H1 (cell line): ENCODE results near the gene PCDHGB1. TPM values are rescaled to one million over a fixed set of nuclear protein-coding genes. Genes with fewer than 3 reads are reported as not detected.
A peak's percentile ranks its signal among the peaks of the same experiment; 100 is the strongest.

Experiments used
- CTCF ChIA-PET: fragments of 300-600 bp; sonication (Branson Sonifier 250); formaldehyde crosslinking; loops from one replicate; lab custom pipeline; 2021; ENCODE audit not compliant: partially characterized antibody; lab: Charles Lee
- POLR2A ChIA-PET: fragments of 300-600 bp; sonication (Branson Sonifier 250); formaldehyde crosslinking; loops from one replicate; lab custom pipeline; 2021; ENCODE audit warnings: inconsistent platforms; ENCODE audit not compliant: partially characterized antibody; lab: Charles Lee
- DNase-seq, 2 experiments: peaks; one replicate each; pipeline versions ENCODE4 v3.0.0 to v3.0.0-alpha.2; 2010 to 2022; ENCODE audit warnings: low spot score in 2 of 2, low read depth in 1 of 2, mixed read lengths in 1 of 2
- FAIRE-seq: peaks from 2 replicates; lab custom pipeline; 2011; peaks lifted over from hg19 to GRCh38; lab: Jason Lieb, UNC
- H2AFZ ChIP-seq: 2 replicates; pipeline ENCODE4 v1.8.1; 2012; ENCODE audit warnings: low read length, inconsistent platforms
- H2AK5ac ChIP-seq: 2 replicates; pipeline ENCODE4 v1.6.1; 2013; ENCODE audit warnings: low read depth, low read length
- H2BK120ac ChIP-seq: replicated peaks from 2 replicates; pipeline ENCODE3; 2013; ENCODE audit warnings: low read depth, low read length, inconsistent platforms
- H2BK12ac ChIP-seq: 2 replicates; pipeline ENCODE4 v1.6.1; 2013; ENCODE audit warnings: low read depth, low read length
- H2BK15ac ChIP-seq: 2 replicates; pipeline ENCODE4 v1.6.1; 2013; ENCODE audit warnings: low read length
- H2BK20ac ChIP-seq: 2 replicates; pipeline ENCODE4 v1.6.1; 2013; ENCODE audit warnings: low read length
- H2BK5ac ChIP-seq: 2 replicates; pipeline ENCODE4 v1.6.1; 2013; ENCODE audit warnings: low read depth, low read length
- H3K14ac ChIP-seq: 2 replicates; pipeline ENCODE4 v1.6.1; 2013; ENCODE audit warnings: inconsistent platforms; ENCODE audit not compliant: insufficient read length
- H3K18ac ChIP-seq: 2 replicates; pipeline ENCODE4 v1.6.1; 2013; ENCODE audit warnings: low read length; ENCODE audit errors: extremely low read depth
- H3K23ac ChIP-seq: 2 replicates; pipeline ENCODE4 v1.6.1; 2013; ENCODE audit warnings: inconsistent platforms; ENCODE audit not compliant: insufficient read length
- H3K23me2 ChIP-seq: 2 replicates; pipeline ENCODE4 v1.6.1; 2013; ENCODE audit warnings: low read depth, low read length
- H3K27ac ChIP-seq: 2 replicates; pipeline ENCODE4 v1.6.1; 2011; ENCODE audit warnings: low read depth, low read length, inconsistent platforms
- H3K27me3 ChIP-seq, 4 experiments: replicated peaks in 1 of 4; 1 replicate in 1 of 4; 2 replicates in 3 of 4; pipeline versions ENCODE4 v1.6.1 to v1.8.1; 2011 to 2013; ENCODE audit warnings: low read length in 3 of 4, mild to moderate bottlenecking in 3 of 4, inconsistent platforms in 2 of 4, mixed read lengths in 2 of 4, moderate library complexity in 1 of 4; ENCODE audit not compliant: control insufficient read depth in 3 of 4, insufficient read depth in 3 of 4; ENCODE audit errors: extremely low read depth in 1 of 4
- H3K36me3 ChIP-seq, 4 experiments: 2 replicates each; pipeline versions ENCODE4 v1.6.1 to v1.8.1; 2011 to 2013; ENCODE audit warnings: mild to moderate bottlenecking in 4 of 4, low read length in 3 of 4, moderate library complexity in 2 of 4, control low read depth in 1 of 4, inconsistent platforms in 1 of 4; ENCODE audit not compliant: insufficient read depth in 4 of 4, control insufficient read depth in 2 of 4
- H3K4ac ChIP-seq: replicated peaks from 2 replicates; pipeline ENCODE3; 2013; ENCODE audit warnings: low read length, low read depth, mixed read lengths, inconsistent platforms; ENCODE audit not compliant: insufficient read length
- H3K4me1 ChIP-seq, 4 experiments: replicated peaks in 1 of 4; 1 replicate in 1 of 4; 2 replicates in 3 of 4; pipeline versions ENCODE4 v1.6.1 to v1.8.1; 2011 to 2013; ENCODE audit warnings: low read length in 3 of 4, inconsistent platforms in 2 of 4, mixed read lengths in 1 of 4; ENCODE audit not compliant: insufficient read depth in 4 of 4, control insufficient read depth in 3 of 4
- H3K4me2 ChIP-seq, 2 experiments: 2 replicates each; pipeline versions ENCODE4 v1.6.1 to v1.8.1; 2011 to 2013; ENCODE audit warnings: low read depth in 2 of 2, low read length in 2 of 2, control low read depth in 1 of 2, inconsistent platforms in 1 of 2, mild to moderate bottlenecking in 1 of 2; ENCODE audit not compliant: insufficient read depth in 1 of 2
- H3K4me3 ChIP-seq, 4 experiments: fragments of 200-600, 300-600 bp in 1 of 4; sonication (generic), shearing (Covaris generic), sonication (Bioruptor Twin) in 1 of 4; 2 replicates each; pipeline versions ENCODE4 v1.5.1 to v1.8.1; 2011 to 2016; ENCODE audit warnings: low read length in 4 of 4, low read depth in 3 of 4, control low read depth in 2 of 4, inconsistent platforms in 2 of 4, mild to moderate bottlenecking in 2 of 4, mixed read lengths in 1 of 4, moderate library complexity in 1 of 4; ENCODE audit not compliant: insufficient read depth in 2 of 4; ENCODE audit errors: extremely low read depth in 1 of 4
- H3K56ac ChIP-seq: replicated peaks from 2 replicates; pipeline ENCODE3; 2013; ENCODE audit warnings: low read depth, mild to moderate bottlenecking, mixed read lengths, low read length, inconsistent platforms; ENCODE audit not compliant: insufficient read length
- H3K79me1 ChIP-seq: 2 replicates; pipeline ENCODE4 v1.6.1; 2013; ENCODE audit warnings: low read depth, low read length, control low read depth
- H3K79me2 ChIP-seq, 2 experiments: 2 replicates each; pipeline versions ENCODE4 v1.6.1 to v1.8.1; 2012 to 2013; ENCODE audit warnings: low read length in 2 of 2, mild to moderate bottlenecking in 2 of 2, inconsistent platforms in 1 of 2; ENCODE audit not compliant: insufficient read depth in 2 of 2, control insufficient read depth in 1 of 2
- H3K9ac ChIP-seq, 4 experiments: replicated peaks in 1 of 4; 1 replicate in 1 of 4; 2 replicates in 3 of 4; pipeline versions ENCODE4 v1.6.1 to v1.8.1; 2011 to 2013; ENCODE audit warnings: low read depth in 3 of 4, low read length in 3 of 4, control low read depth in 2 of 4, mild to moderate bottlenecking in 2 of 4, moderate library complexity in 2 of 4, inconsistent platforms in 1 of 4; ENCODE audit errors: extremely low read depth in 1 of 4
- H3K9me3 ChIP-seq, 2 experiments: 2 replicates each; pipeline versions ENCODE4 v1.6.1 to v1.8.1; 2012 to 2013; ENCODE audit warnings: mild to moderate bottlenecking in 2 of 2, moderate library complexity in 2 of 2, control low read depth in 1 of 2, inconsistent platforms in 1 of 2, low read depth in 1 of 2, low read length in 1 of 2, mixed read lengths in 1 of 2; ENCODE audit not compliant: insufficient read depth in 2 of 2
- H4K20me1 ChIP-seq, 2 experiments: replicated peaks in 1 of 2; 2 replicates each; pipeline versions ENCODE3 to v1.8.1; 2011 to 2013; ENCODE audit warnings: inconsistent platforms in 2 of 2, low read length in 2 of 2, mild to moderate bottlenecking in 1 of 2; ENCODE audit not compliant: insufficient read depth in 2 of 2, control insufficient read depth in 1 of 2
- H4K5ac ChIP-seq: 2 replicates; pipeline ENCODE4 v1.6.1; 2013; ENCODE audit warnings: low read length, low read depth, mixed read lengths, inconsistent platforms; ENCODE audit not compliant: insufficient read length
- H4K8ac ChIP-seq: 2 replicates; pipeline ENCODE4 v1.8.0; 2013; ENCODE audit warnings: mild to moderate bottlenecking, moderate library complexity, low read length, inconsistent platforms; ENCODE audit not compliant: insufficient read depth; ENCODE audit errors: extremely low read depth
- H4K91ac ChIP-seq: replicated peaks from 2 replicates; pipeline ENCODE3; 2013; ENCODE audit warnings: low read length, mixed read lengths, inconsistent platforms; ENCODE audit not compliant: insufficient read length
- CEBPB ChIP-seq: IDR thresholded peaks from 2 replicates; pipeline ENCODE4 v1.6.1; 2012; ENCODE audit warnings: low read depth, low read length
- KDM4A ChIP-seq: IDR thresholded peaks from one replicate; pipeline ENCODE4 v1.7.1; 2012; ENCODE audit warnings: low read depth, mild to moderate bottlenecking, moderate library complexity, low read length, inconsistent platforms; ENCODE audit not compliant: severe bottlenecking
- WGBS, 2 experiments: shearing (Covaris generic) in 1 of 2; methylation state at CpG; one replicate each; pipeline versions ENCODE4 v1.1.6 to v1.1.7; 2013 to 2015; ENCODE audit warnings: low lambda C conversion rate in 2 of 2, mixed read lengths in 2 of 2, inconsistent platforms in 1 of 2, low coverage in 1 of 2, missing lambda C conversion rate in 1 of 2; ENCODE audit not compliant: insufficient replicate concordance in 2 of 2, insufficient coverage in 1 of 2, insufficient read length in 1 of 2; ENCODE audit errors: extremely low coverage in 1 of 2, missing lambda C conversion rate in 1 of 2; 5-methylcytosine and 5-hydroxymethylcytosine counted together
- polyA plus RNA-seq, 7 experiments: library from polyadenylated mRNA; depleted of rRNA in 3 of 7; stranded (reverse) in 5 of 7; unstranded in 2 of 7; fragments of >200 nt in 5 of 7; fragments of 200-250 nt in 2 of 7; gene quantifications; 1 replicate in 5 of 7; 2 replicates in 1 of 7; 4 replicates in 1 of 7; pipeline versions ENCODE4 v1.2.1 to v1.2.3, GENCODE V29; 2011 to 2013; ENCODE audit warnings: missing spikeins in 2 of 7, mixed read lengths in 2 of 7
- total RNA-seq: library from RNA; stranded (reverse); fragmentation: NEBNext Ultra II Directional; extraction: Animal tissue kit (Norgen Biotek cat#: 25700); gene quantifications from 2 replicates; pipeline ENCODE4 v1.2.1, GENCODE V29; 2021

Gene PCDHGB1
- total and polyA plus RNA-seq, 2 of the 8 experiments (the other 6 are each of a cell fraction or from before 2014, with no cell fraction given): 1.3 to 2.8 TPM

DNA sequence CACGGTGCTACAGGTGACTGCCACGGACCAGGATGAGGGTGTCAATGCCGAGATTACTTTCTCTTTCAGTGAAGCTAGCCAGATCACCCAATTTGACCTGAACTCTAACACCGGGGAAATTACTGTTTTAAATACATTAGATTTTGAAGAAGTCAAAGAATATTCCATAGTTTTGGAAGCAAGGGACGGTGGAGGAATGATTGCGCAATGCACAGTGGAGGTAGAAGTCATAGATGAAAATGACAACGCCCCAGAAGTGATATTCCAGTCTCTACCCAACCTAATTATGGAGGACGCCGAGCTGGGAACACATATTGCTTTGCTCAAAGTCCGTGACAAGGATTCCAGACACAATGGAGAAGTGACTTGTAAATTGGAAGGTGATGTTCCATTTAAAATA lies 38.8 kb downstream of the PCDHGB1 start:
- Histone ChIP-seq H4K91ac (no peak overlapping the region), H2BK20ac (no peak overlapping the region), H3K27ac (no peak overlapping the region), H3K27me3 (no peaks in the 10 kb centered on the region; a peak in 1 of 7 replicates), H3K9me3 (peaks cover 46 to 49% of the 10 kb centered on the region in 2 experiments), H3K4me2 (no peak overlapping the region; a peak in 1 of 4 replicates)
- 96% methylated on average over 10 of the region's 10 CpGs; no CpG with 5 or more reads in 1 of the 2 experiments for WGBS, 2 experiments
- TF ChIP-seq KDM4A (no peak), CEBPB (peak; percentile 95)
- TF ChIP-seq, all 59 proteins: peak for 1
- Histone ChIP-seq H3K79me1 (no peaks in the 10 kb centered on the region), H3K56ac (no peak overlapping the region), H3K14ac (no peak overlapping the region), H3K23ac (no peak overlapping the region), H3K36me3 (peaks cover 3 to 29% (median 14%) of the 10 kb centered on the region in 4 experiments; a peak in 7 of 8 replicates), H3K4ac (no peak overlapping the region), H2BK12ac (no peak overlapping the region), H2BK120ac (no peak overlapping the region), H2BK5ac (no peak overlapping the region), H4K5ac (no peak overlapping the region), H2BK15ac (no peak overlapping the region), H3K4me1 (no peaks in the 10 kb centered on the region), H3K79me2 (no peaks in the 10 kb centered on the region), H3K23me2 (no peaks in the 10 kb centered on the region; the same call in 1 of the 2 replicates), H2AFZ (no peak overlapping the region), H3K18ac (no peak overlapping the region), H4K8ac (no peak overlapping the region), H3K9ac (no peak overlapping the region), H3K4me3 (peak overlapping the region in 1 of 4 experiments; percentile 36; a peak in 1 of 8 replicates), H4K20me1 (no peaks in the 10 kb centered on the region), H2AK5ac (no peak overlapping the region)
- CTCF ChIA-PET: interaction anchor here (0.9 to 8.7 kb wide), 16 partner anchors 12 to 207 kb away, joined by 3 to 68 read pairs (median 8); partner anchors contain the start of genes PCDHB10, PCDHB16, PCDHGA10 and PCDHGA2
- FAIRE-seq: no peak
- DNase-seq: no peak
- POLR2A ChIA-PET: interaction anchor here (1.0 kb wide), 2 partner anchors 8 to 125 kb away, joined by 3 read pairs; no protein-coding TSS in a partner anchor
